Liver (tissue), 9 donors: ENCODE measurements around the gene GTF3C4. TPM values are rescaled to one million over a fixed set of nuclear protein-coding genes. Genes with fewer than 3 reads are reported as not detected.

ENCODE experiments used
- DNase-seq: peaks from one replicate; pipeline ENCODE4 v3.0.0-alpha.2; 2017; ENCODE audit warnings: low spot score
- H3K27ac ChIP-seq, 2 donors: one replicate each; pipeline ENCODE4 v1.7.0; 2013; ENCODE audit warnings: inconsistent platforms in 2 of 2, low read length in 2 of 2, control low read depth in 1 of 2, low read depth in 1 of 2, mild to moderate bottlenecking in 1 of 2
- H3K27me3 ChIP-seq, 4 donors: one replicate each; pipeline versions ENCODE4 v1.6.1 to v1.7.0; 2013; ENCODE audit warnings: low read length in 3 of 4, inconsistent platforms in 1 of 4, mild to moderate bottlenecking in 1 of 4, moderate library complexity in 1 of 4; ENCODE audit not compliant: control insufficient read depth in 4 of 4, insufficient read depth in 4 of 4
- H3K36me3 ChIP-seq, 4 donors: one replicate each; pipeline versions ENCODE4 v1.6.1 to v1.7.0; 2013; ENCODE audit warnings: low read length in 3 of 4, mild to moderate bottlenecking in 3 of 4, low read depth in 1 of 4, moderate library complexity in 1 of 4; ENCODE audit not compliant: control insufficient read depth in 4 of 4, insufficient read depth in 3 of 4
- H3K4me1 ChIP-seq, 4 donors: one replicate each; pipeline versions ENCODE4 v1.6.1 to v1.7.0; 2013; ENCODE audit warnings: low read length in 3 of 4, mild to moderate bottlenecking in 3 of 4, moderate library complexity in 1 of 4; ENCODE audit not compliant: control insufficient read depth in 4 of 4, insufficient read depth in 4 of 4
- H3K4me3 ChIP-seq, 3 donors: one replicate each; pipeline versions ENCODE4 v1.6.1 to v1.7.0; 2013; ENCODE audit warnings: low read length in 3 of 3, control low read depth in 1 of 3, low read depth in 1 of 3, mild to moderate bottlenecking in 1 of 3
- H3K9ac ChIP-seq, 2 donors: one replicate each; pipeline ENCODE4 v1.7.0; 2013; ENCODE audit warnings: low read length in 2 of 2, mild to moderate bottlenecking in 2 of 2, moderate library complexity in 2 of 2, control low read depth in 1 of 2, low read depth in 1 of 2
- H3K9me3 ChIP-seq, 4 donors: one replicate each; pipeline versions ENCODE4 v1.6.1 to v1.7.0; 2013; ENCODE audit warnings: low read length in 3 of 4; ENCODE audit not compliant: control insufficient read depth in 4 of 4
- ATF3 ChIP-seq: IDR thresholded peaks from 2 replicates; pipeline ENCODE4 v1.6.1; 2016; ENCODE audit warnings: antibody characterized with exemption
- FOXA1 ChIP-seq: IDR thresholded peaks from 2 replicates; pipeline ENCODE4 v1.6.1; 2016; ENCODE audit warnings: antibody characterized with exemption
- FOXA2 ChIP-seq: IDR thresholded peaks from 2 replicates; pipeline ENCODE4 v1.6.1; 2016; ENCODE audit warnings: antibody characterized with exemption
- GABPA ChIP-seq, 2 donors: IDR thresholded peaks in 1 of 2; conservative IDR thresholded peaks in 1 of 2; 2 replicates each; pipeline ENCODE4 v1.6.1; 2016; ENCODE audit warnings: antibody characterized with exemption in 2 of 2, mild to moderate bottlenecking in 1 of 2, moderate library complexity in 1 of 2
- HNF4A ChIP-seq, 2 donors: conservative IDR thresholded peaks; 2 replicates each; pipeline ENCODE4 v1.6.1; 2016; ENCODE audit warnings: antibody characterized with exemption in 2 of 2, mild to moderate bottlenecking in 2 of 2
- HNF4G ChIP-seq: IDR thresholded peaks from 2 replicates; pipeline ENCODE4 v1.6.1; 2016; ENCODE audit warnings: antibody characterized with exemption
- MAX ChIP-seq: IDR thresholded peaks from 2 replicates; pipeline ENCODE4 v1.6.1; 2016; ENCODE audit warnings: antibody characterized with exemption
- REST ChIP-seq: IDR thresholded peaks from 2 replicates; pipeline ENCODE4 v1.6.1; 2016; ENCODE audit warnings: antibody characterized with exemption, mild to moderate bottlenecking
- RXRA ChIP-seq, 2 donors: IDR thresholded peaks; 2 replicates each; pipeline ENCODE4 v1.6.1; 2017 to 2018; ENCODE audit warnings: antibody characterized with exemption in 2 of 2, mild to moderate bottlenecking in 1 of 2
- SP1 ChIP-seq: IDR thresholded peaks from 2 replicates; pipeline ENCODE4 v1.6.1; 2018; ENCODE audit warnings: antibody characterized with exemption, mild to moderate bottlenecking
- TAF1 ChIP-seq: conservative IDR thresholded peaks from 2 replicates; pipeline ENCODE4 v1.6.1; 2016; ENCODE audit warnings: antibody characterized with exemption, mild to moderate bottlenecking
- YY1 ChIP-seq: IDR thresholded peaks from 2 replicates; pipeline ENCODE4 v1.6.1; 2016; ENCODE audit warnings: antibody characterized with exemption, mild to moderate bottlenecking
- ZBTB33 ChIP-seq: IDR thresholded peaks from 2 replicates; pipeline ENCODE4 v1.6.1; 2016; ENCODE audit warnings: antibody characterized with exemption
- WGBS: extraction: QIAGEN DNeasy Blood & Tissue Kit; methylation state at CpG from one replicate; pipeline ENCODE4 v1.1.7; 2013; 5-methylcytosine and 5-hydroxymethylcytosine counted together
- polyA plus RNA-seq, 2 donors: library from polyadenylated mRNA; stranded (reverse) in 1 of 2; unstranded in 1 of 2; fragments of 200-250 nt in 1 of 2; fragments of >200 nt in 1 of 2; fragmentation: Nextera tagmentation in 1 of 2; extraction: Ambion mirVana in 1 of 2; gene quantifications; one replicate each; pipeline versions ENCODE4 v1.2.1 to v1.2.3, GENCODE V29; 2013 to 2015
- total RNA-seq, 2 donors: library from RNA; depleted of rRNA; stranded (reverse); fragments of >200 nt; gene quantifications; one replicate each; pipeline ENCODE4 v1.2.3, GENCODE V29; 2014
- donor health status: healthy.
- donor health status: healthy.
- donor health status: healthy.
- donor health status: healthy.
- donor health status: healthy.

The GTF3C4 gene
- total and polyA plus RNA-seq, 4 donors = 1.4 to 7.2 (median 5.0) TPM

- DNase-seq = no peak
- H3K9ac ChIP-seq = no peak overlapping the region
- no peaks in the 10 kb centered on the region for H3K27me3 ChIP-seq
- peaks cover 6 to 33% (median 23%) of the 10 kb centered on the region in 4 donors for H3K36me3 ChIP-seq
- no peak for TF ChIP-seq YY1
- no peak overlapping the region for H3K4me3 ChIP-seq
- WGBS = 91% methylated on average over 3 of the region's 3 CpGs
- no peak overlapping the region for H3K27ac ChIP-seq
- H3K9me3 ChIP-seq = no peaks in the 10 kb centered on the region
- H3K4me1 ChIP-seq = no peaks in the 10 kb centered on the region
Observed at GRCh38 chr9:132679946-132680625, 9.8 kb downstream of the GTF3C4 start.

GRCh38 chr9:132681561-132681960 lies 11.3 kb downstream of the GTF3C4 start:
- Histone ChIP-seq H3K9ac (no peak overlapping the region), H3K36me3 (peaks cover 6 to 37% (median 28%) of the 10 kb centered on the region in 4 donors), H3K4me3 (no peak overlapping the region), H3K4me1 (no peaks in the 10 kb centered on the region), H3K27ac (no peak overlapping the region), H3K27me3 (no peaks in the 10 kb centered on the region), H3K9me3 (no peaks in the 10 kb centered on the region)
- DNase-seq = no peak
- TF ChIP-seq REST = no peak
- TF ChIP-seq ZBTB33 = no peak
- no peak for TF ChIP-seq TAF1
- TF ChIP-seq HNF4A (conservative IDR thresholded peaks at IDR 0.05) = no peak
- TF ChIP-seq MAX = no peak
- TF ChIP-seq HNF4G = no peak
- no peak for TF ChIP-seq SP1
- TF ChIP-seq GABPA (IDR thresholded peaks at IDR 0.05 in 1 of 2, conservative IDR thresholded peaks at IDR 0.05 in 1 of 2) = no peak
- TF ChIP-seq FOXA1 = no peak
- no peak for TF ChIP-seq RXRA (IDR thresholded peaks at IDR 0.05)
- TF ChIP-seq ATF3 = no peak
- no peak for TF ChIP-seq FOXA2
- 96% methylated on average over 5 of the region's 5 CpGs for WGBS
